HFF-Myc (cell line): ENCODE results near the gene PMP22.

Experiments
- DNase-seq: peaks from one replicate; pipeline ENCODE4 v3.0.0-alpha.2; 2011; ENCODE audit warnings: low read depth; ENCODE audit errors: extremely low read depth
- H3K4me3 ChIP-seq: replicated peaks from 2 replicates; pipeline ENCODE4 v1.5.1; 2011; ENCODE audit warnings: low read depth, mild to moderate bottlenecking, control low read depth, low read length
- CTCF ChIP-seq: IDR thresholded peaks from 2 replicates; pipeline ENCODE4 v1.5.1; 2012; ENCODE audit warnings: mild to moderate bottlenecking, low read depth, low read length, control low read depth; ENCODE audit errors: missing control alignments

The PMP22 gene

GRCh38 chr17:15194859-15195277 is 70.3 kb downstream of the PMP22 start:
- DNase-seq, result no peak

GRCh38 chr17:15185625-15185991 is 79.5 kb downstream of the PMP22 start:
- TF ChIP-seq CTCF, result no peak
- DNase-seq, result peak; percentile 43
- H3K4me3 ChIP-seq, result no peak overlapping the region

More at GRCh38 chr17:15194859-15195277, 70.3 kb downstream of the PMP22 start:
- no peak overlapping the region for H3K4me3 ChIP-seq
- no peak for TF ChIP-seq CTCF

GRCh38 chr17:15184872-15185624 is 80.1 kb downstream of the PMP22 start:
- no peak for TF ChIP-seq CTCF

GRCh38 chr17:15181816-15182215 is 83.3 kb downstream of the PMP22 start:
- no peak for DNase-seq
- no peak overlapping the region for H3K4me3 ChIP-seq
- TF ChIP-seq CTCF, result no peak

More at GRCh38 chr17:15184872-15185624, 80.1 kb downstream of the PMP22 start:
- DNase-seq, result no peak
- no peak overlapping the region for H3K4me3 ChIP-seq

- no peak overlapping the region for H3K4me3 ChIP-seq
- no peak for TF ChIP-seq CTCF
- DNase-seq, result no peak
Observed at GRCh38 chr17:15181333-15181732, 83.8 kb downstream of the PMP22 start.

- TF ChIP-seq CTCF, result no peak
- no peak overlapping the region for H3K4me3 ChIP-seq
- DNase-seq, result no peak
Observed at GRCh38 chr17:15180121-15180561, 85.0 kb downstream of the PMP22 start.
